DMS53 treated with DMSO at 0.1 percent for 48 hours (cell line): ENCODE results near the gene ERICH2.

Experiments
- DNase-seq: peaks from one replicate; lab custom pipeline; 2025; ENCODE audit not compliant: unreplicated experiment; lab: John Stamatoyannopoulos, UW

Gene ERICH2

DNA sequence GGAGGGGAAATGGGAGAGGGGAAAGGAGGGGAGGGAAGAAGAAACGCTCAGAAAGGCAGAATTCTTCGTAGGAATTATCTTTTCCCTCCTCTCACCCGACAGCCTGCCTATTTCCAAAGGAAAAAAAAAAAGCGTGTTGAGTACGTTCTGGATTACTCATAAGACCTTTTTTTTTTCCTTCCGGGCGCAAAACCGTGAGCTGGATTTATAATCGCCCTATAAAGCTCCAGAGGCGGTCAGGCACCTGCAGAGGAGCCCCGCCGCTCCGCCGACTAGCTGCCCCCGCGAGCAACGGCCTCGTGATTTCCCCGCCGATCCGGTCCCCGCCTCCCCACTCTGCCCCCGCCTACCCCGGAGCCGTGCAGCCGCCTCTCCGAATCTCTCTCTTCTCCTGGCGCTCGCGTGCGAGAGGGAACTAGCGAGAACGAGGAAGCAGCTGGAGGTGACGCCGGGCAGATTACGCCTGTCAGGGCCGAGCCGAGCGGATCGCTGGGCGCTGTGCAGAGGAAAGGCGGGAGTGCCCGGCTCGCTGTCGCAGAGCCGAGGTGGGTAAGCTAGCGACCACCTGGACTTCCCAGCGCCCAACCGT lies 46.4 kb downstream of the ERICH2 start, which contains the start of gene GAD1:
GAD1 (plus strand) TSS at position 384 of the 589 bp plus-strand sequence. CDS start 1,705 bp downstream, outside the sequence.
- DNase-seq = peak; percentile 96

DNA sequence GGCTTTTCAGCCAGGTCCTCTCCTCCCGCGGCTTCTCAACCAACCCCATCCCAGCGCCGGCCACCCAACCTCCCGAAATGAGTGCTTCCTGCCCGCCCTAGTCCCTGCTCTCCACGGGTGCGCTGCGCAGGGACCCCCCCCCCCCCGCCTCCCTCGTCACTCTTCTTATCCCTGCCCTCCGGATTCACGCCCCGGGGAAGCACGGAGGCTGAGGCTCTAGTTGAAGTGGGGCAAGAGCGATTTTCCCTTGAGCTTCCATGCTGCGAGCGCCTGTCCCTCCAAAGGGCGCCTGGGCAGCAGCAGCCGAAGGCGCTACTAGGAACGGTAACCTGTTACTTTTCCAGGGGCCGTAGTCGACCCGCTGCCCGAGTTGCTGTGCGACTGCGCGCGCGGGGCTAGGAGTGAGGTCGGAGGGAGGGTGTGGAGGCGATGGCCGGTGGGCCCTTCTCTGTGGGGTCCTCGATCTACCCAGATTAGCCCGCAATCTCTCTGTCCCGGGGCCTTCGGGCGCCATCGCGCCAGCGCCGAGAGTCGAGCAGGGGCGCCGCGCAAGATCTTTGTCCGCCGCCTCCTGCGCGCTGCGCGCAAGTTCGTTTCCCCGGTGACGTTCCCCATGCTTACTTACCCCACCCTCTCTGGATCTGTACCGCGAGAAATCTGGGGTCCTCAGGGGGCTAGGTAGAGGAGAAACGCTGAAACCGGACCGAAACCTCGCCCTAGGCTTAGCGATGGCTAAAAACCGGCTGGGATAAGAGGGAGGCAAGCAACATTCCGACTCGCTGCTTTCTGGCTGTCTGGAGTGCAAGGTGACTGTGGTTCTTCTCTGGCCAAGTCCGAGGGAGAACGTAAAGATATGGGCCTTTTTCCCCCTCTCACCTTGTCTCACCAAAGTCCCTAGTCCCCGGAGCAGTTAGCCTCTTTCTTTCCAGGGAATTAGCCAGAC lies 47.2 kb downstream of the ERICH2 start:
- peak; percentile 63 for DNase-seq

DNA sequence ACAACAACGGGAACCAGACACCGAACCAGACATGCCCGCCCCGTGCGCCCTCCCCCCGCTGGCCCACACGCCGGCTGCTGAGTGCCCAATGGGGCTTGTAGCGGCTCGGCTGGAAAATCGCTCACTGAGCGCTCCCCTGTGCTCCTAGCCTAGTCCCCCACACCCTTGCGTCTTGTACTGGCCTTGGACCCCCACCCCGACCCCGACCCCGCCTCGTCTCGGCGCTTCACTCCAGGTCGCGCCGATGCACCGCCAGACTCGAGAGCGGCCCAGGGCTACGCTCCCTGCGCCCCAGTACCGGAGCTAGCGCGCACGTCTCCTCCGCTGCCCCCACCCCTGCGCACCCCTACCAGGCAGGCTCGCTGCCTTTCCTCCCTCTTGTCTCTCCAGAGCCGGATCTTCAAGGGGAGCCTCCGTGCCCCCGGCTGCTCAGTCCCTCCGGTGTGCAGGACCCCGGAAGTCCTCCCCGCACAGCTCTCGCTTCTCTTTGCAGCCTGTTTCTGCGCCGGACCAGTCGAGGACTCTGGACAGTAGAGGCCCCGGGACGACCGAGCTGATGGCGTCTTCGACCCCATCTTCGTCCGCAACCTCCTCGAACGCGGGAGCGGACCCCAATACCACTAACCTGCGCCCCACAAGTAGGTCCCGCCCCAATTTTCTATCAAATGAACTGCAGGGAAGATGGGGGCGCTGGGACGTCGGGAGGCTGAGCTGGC lies 48.0 kb downstream of the ERICH2 start:
- DNase-seq = peak; percentile 47

DNA sequence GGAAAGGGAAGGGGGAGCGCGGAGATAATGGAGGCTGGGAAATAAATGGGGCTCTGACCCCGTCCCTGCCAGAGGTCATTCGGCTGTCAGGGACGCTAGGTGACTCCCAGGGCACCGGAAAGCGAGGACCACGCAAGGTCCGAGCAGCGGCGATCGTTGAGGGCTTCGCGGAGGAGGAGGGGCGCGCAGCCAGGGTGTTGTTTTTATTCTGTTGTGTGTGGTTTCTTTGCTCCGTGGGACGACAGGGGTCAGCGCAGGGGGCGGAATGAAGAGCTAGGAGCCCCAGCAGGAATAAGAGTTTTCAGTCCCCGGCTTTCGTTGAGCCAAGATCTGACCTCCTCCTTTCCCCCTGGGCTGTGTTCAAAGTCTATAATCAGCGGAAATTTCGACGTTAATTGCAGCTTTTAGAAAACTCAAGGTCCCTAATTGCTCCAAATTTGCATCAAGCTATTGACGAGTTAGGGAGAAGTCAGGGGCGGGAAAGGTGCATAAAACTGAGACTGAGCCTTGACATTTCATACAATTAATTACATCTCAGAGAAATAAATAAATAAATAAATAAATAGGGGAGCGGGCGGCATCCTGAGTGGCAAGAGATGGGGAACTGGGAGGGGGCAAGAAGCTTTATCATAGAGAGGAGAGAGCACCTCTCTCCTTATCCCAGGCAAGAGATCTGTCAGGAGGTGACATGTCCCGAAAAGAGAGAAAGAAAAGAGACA lies 48.7 kb downstream of the ERICH2 start:
- DNase-seq = no peak

DNA sequence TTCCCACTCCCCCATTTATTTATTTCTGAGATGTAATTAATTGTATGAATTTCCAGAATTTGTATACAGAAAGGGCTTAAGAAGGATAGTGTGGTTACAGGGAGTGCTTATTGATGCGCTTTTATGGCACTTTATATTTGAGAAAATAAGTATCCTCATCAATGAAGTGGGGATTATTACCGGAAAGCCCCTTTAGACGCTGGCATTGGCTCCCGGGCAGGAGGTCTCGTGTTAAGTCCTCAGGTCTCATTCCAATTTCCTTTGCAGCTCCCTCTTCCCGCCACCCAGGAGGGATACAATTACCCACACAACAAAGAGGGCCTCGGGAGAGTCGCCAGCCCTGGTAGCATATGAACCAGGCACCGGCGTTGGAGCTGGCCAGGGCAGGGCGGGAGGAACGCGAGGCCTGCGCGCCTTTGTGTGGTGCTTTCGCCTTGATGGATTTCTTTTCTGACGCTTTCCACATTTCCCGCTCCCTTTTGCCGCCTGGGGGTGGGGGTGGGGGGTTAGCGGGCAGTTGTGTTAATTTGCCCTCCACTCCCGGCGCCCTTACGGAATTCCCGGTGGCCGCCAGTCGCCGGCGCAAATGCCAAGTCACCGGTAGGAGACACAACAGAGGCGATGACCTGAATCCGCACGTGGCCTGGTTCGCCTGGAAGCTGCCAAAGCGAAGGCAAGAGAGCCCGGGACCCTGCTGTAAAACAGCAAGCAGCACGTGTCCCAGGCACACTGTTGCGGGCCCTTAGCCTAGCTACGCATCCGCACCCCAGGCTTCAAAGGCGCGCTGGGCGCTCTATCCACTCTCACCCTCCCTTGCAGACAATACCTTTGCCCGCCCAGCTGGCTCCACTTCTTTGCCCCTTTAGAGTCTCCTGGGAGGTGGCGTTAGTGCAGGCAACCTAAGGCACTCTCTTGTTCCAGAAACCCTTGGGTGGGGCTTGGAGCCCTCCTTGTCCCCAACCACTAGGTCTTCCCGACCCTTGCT lies 49.8 kb downstream of the ERICH2 start:
- no peak for DNase-seq

DNA sequence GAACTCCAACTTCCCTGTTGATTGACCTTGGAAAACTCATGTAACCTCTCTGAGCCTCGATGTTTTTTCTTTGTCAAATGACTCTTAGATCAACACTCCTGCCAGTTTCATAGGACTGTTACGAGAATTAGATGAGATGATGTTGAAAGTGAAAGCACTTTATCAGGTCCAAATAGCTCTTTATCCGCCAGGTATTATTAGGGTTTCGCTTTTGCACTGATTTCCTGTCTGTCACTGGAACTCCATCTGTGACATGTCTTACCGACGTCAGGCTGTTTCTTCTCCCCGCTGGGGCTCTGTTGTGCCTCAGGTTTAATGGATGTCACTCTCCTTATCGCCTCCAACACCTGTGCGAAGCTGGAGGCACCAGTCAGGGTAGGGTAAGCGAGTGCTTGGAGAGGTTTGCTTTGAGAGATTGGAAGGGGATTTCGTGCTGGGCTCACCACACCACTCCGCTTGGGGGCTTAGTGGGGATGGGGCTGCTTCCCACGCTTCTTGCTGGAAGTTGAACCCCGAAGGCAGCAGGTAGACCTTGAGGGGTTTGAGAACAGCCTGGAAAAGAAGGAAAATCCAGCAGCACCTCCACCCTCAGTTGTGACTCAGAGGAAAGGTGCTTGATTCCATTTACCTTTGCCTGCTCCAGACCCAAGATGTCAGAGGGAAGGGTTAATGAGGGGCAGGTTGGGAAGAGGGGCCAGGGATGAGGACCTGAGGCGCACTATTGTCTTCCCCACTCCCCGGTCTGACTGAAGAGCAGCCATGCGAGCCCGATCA lies 50.8 kb downstream of the ERICH2 start:
- no peak for DNase-seq

DNA sequence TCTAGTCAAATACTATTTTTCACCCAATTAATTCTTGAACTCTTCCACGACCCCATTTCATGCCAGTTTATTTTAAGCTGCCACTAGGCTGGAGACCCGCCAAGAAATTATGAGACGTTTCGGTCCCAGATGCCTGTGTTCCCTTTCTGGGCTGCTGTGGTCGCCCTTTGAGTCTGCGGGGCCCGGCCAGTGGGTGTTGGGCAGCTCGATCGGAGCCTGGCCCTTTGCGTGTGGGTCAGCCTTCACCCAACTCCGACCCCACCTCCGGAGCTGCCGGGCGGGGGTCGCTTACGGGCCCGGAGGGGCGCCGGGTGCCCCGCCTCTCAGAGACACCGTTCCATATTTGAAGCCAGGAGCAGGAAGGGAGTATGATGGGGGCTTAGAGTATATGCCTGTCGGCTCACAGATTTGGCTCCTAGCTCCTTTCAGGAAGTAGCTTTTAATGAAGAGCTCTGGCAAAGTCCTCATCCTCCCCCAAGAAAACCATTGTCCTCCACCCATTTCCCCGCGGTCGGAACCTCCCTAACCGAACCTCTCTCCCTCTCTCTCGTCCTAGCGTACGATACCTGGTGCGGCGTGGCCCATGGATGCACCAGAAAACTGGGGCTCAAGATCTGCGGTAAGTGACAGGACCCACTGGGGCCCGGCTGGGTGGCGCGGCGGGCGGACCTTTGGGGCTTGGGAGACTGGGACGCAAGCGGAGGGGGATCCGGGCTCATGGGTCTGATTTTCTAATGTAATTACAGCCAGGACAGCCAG lies 51.5 kb downstream of the ERICH2 start:
- no peak for DNase-seq

DNA sequence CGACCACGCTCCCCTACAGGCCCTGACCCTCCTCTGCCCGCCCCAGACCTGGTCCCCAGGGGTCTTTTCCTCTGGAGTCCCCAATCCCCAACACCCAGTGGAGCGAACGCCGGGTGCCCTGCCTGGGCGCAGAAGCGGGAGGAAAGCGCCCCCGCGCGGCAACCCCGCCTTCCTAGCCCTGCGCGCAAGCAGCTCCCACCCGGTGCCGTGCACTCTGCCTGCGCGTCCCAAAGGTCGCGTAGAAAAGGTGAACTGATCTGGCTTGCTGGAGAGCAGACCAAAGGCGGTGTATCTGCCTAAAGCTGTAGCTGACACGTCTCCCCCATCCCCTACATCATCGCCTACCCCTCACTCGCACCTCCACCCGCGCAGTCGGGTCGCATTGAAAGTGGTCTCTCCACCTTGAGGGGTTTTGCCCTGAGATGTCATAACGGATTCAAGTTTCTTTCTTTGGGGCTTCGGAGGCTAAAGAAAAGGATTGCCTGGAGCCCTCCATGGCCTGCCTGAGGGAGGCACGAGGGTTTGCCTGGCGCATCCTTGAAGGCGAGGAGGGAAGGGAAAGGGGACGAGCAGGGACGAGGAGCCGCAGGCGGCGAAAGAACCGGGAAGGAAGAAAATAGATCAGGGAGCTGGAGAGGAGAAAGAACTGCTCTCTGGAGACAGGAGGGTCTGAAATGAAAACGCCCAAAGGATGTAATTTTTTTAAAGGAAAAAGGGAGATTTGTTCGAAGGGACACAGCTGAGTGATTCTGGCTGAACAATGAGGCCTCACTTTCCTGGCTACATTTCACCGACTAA lies 52.3 kb downstream of the ERICH2 start:
- no peak for DNase-seq

DNA sequence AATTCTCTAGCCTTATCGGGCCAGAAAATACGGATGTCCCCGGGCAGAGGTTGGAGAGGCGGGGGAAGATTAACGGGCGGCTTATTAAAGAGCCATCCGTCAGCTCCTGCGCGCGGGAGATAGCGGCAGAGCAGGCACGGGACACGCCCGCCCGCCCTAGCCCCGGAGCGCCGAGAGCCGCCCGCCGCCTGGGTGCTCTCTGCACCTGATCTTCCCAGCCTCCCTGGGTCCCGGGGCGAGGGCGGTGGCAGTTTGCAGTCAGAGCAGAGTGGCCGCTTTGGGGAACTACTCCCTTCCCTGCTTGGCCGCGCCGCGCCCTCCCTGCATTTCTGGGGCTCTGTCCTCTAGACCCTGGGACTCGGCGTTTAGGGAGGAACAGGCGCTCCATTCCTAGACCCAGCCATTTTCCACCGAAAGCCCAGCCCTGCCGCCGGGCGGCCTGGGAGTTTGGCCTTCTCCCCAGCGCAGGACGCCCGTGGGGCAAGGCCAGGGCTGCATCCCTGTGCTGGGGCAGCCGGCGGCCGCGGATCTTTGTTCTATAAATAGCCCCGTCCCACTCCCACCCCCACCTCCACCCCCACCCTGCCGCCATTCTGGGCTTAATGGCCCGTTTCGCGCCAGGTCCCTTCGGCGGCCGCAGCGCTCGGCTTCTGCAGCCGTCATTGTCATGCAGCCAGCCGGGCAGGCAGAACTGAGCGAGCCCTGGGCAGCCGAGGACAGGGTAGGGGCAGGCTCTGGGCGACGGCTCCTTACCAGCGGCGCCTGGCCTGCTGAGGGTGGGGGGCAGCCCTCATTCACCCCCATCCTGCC lies 53.1 kb downstream of the ERICH2 start:
- no peak for DNase-seq

DNA sequence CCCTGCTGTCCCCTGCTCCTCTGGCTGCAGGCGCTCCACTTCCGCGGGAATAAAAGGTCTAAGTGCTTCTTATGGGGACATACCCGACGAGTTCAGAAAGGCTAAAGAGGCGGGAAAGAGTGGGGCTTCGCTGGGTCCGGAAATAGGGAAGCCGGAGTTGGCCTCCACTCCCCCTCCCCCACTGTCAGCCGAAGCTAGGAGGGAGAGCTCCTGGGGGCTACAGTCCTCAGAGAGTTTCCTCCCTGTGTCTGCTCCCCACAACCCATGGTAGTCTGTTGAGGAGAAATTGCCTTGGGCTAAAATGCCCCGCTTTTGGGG lies 53.7 kb downstream of the ERICH2 start:
- DNase-seq = no peak

DNA sequence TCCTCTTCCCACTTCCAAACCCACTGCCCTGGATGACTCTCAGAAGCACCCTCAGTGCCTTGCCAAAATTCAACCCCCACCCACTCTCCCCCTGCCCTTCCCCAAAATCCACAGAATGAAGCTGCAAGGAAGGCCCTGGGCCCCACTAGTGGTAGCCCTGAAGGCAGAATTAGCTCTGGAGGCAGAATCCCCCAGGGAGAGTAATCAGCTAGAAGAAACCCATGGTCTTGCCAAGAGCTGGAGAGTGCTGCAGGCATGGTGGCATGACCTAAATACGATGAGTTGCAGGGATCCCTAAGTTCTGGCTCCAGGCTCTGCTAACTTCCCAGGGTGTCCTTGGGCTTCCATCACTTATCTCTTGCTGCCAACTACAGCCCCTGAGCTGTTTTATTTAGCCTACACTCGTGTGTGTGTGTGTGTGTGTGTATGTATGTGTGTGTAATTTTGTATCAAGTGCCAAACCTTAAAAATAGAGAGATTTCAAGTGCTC lies 54.4 kb downstream of the ERICH2 start:
- no peak for DNase-seq

DNA sequence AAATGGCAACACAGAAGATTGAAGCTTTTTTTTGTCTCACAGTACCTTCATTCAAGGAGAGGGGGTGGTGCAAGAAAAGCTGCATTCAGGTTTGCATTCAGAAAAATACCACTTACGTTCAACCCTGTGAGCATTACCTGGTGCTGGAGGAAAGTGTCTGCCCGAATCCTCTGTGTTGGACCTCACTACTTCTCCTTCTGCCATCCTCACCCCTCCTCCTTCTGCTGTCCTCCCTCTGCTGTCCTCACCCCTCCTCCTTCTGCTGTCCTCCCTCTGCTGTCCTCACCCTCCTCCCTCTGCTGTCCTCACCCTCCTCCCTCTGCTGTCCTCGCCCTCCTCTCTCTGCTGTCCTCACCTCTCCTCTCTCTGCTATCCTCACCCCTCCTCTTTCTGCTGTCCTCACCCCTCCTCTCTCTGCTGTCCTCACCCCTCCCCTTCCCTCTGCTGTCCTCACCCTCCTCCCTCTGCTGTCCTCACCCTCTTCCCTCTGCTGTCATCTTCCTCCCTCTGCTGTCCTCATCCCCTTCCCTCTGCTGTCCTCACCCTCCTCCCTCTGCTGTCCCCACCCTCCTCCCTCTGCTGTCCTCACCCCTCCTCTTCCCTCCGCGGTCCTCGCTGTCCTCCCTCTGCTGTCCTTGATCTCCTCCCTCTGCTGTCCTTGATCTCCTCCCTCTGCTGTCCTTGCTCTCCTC lies 57.8 kb downstream of the ERICH2 start:
- DNase-seq = no peak

DNA sequence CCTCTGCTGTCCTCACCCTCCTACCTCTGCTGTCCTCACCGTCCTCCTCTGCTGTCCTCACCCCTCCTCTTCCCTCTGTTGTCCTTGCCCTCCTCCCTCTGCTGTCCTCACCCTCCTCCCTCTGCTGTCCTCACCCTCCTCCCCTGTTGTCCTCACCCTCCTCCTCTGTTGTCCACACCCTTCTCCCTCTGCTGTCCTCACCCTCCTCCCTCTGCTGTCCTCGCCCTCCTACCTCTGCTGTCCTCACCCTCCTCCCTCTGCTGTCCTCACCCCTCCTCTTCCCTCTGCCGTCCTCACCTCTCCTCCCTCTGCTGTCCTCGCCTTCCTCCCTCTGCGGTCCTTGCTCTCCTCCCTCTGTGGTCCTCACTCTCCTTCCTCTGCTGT lies 58.3 kb downstream of the ERICH2 start:
- no peak for DNase-seq

DNA sequence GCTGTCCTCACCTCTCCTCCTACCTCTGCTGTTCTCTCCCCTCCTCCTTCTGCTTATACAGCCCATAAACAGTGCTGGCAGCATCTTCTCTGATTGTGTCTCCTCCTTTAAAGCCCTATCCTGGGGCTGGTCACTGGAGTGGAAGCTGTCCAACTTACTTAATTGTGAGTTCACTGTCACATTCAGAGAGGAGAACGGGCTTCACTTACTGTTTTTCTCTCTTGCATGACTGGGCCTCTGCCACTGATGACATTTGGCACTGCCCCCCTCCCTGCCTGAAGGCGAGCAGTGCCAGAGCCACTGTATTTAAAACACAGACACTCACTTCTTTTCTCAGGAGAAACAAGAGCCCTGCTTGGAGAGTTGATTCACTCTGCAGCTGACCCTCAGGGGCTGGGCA lies 58.9 kb downstream of the ERICH2 start:
- no peak for DNase-seq

DNA sequence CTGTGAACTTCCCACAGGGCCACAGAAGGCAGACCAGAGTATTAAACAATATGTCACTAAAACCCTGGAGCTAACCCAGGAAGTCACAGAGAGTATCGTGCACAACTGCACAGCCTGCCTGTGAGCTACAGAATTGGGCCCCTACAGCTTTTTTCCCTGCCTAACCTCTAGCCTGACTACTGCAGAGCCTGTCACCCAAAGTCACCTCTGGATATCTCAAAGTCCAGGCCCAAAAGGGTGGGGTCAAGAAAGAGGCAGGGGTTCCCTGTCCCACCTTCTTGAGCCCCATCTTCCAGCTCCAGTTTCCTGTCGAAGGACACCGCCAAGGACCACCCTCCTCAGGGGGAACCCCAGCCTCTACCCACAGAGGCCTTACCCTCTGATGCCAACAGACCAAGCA lies 60.0 kb downstream of the ERICH2 start:
- no peak for DNase-seq

DNA sequence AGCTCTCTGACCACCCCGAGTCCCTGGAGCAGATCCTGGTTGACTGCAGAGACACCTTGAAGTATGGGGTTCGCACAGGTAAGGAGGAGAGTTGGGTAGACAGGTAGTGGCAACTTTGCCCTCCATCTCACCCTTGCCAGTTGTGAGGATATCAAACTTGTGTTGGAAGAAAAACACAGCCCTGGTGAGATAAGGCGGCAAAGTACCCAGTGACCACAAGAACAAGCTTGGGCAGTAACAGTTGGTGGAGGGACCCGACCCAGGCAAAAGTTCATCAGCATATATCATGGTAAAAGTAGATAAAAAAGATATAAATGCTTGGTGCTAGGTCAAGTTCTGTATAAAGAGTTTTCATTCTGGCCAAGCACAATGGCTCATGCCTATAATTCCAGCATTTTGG lies 60.9 kb downstream of the ERICH2 start:
- no peak for DNase-seq
